Stimulated activated CD8-positive, alpha-beta memory T cell treated with anti-CD3 and anti-CD28 coated beads, Interleukin-2, amount 100 ng/mL, for 48 hours (primary cell): ENCODE results near the gene FBXL3.
"Not testable (repeated sequence)": the region's sequence is repeated elsewhere in the genome, so short reads cannot be mapped to it uniquely, and the experiment has no call there.

ENCODE experiments used
- DNase-seq, 2 donors: peaks; one replicate each; pipeline ENCODE4 v3.0.0-alpha.2; 2020; ENCODE audit warnings: low read depth in 2 of 2

FBXL3 gene

GRCh38 chr13:76983676-76984075, 43.3 kb downstream of the FBXL3 start:
- DNase-seq: no peak

DNA sequence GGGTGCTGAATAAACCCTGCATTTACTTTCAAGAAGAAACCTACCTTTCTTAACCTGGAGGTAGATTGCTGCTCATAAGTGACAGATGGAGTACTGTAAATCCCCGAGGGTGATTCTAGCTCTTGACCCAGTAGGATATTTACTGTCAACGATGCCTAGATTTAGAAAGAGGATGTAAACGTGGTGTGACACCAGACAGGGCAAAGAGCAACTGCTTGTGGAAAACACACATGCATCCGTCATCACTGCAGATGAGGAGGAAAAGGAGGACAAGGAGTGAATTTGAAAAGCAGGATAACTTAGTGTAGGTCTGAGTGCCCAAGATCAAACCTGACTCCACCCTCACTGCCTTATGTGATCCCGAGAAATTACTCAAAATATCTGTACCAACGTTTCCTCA, 44.9 kb downstream of the FBXL3 start:
- DNase-seq: no peak

- peak; percentile 85 to 86 for DNase-seq
Observed at GRCh38 chr13:76980075-76980718, 46.8 kb downstream of the FBXL3 start.

DNA sequence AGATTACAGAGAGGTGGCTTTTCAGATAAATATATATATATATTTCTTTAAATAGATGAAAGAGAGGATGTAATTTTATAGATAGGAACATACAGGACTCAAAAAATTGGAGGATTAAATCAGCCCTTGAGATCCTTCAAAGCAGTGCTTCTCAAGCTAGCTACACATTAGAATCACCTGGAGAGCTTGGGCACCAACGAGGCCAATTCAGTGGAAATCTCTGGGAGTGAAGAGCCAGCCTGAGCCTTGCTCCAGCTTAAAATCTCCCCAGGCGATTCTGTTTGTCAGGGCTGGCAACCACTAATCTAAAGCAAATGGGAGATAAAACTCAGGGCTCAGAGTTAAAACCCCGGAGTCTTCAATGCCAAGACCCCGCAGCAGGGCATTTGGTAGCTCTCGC, 50.0 kb downstream of the FBXL3 start:
- DNase-seq: no peak

DNA sequence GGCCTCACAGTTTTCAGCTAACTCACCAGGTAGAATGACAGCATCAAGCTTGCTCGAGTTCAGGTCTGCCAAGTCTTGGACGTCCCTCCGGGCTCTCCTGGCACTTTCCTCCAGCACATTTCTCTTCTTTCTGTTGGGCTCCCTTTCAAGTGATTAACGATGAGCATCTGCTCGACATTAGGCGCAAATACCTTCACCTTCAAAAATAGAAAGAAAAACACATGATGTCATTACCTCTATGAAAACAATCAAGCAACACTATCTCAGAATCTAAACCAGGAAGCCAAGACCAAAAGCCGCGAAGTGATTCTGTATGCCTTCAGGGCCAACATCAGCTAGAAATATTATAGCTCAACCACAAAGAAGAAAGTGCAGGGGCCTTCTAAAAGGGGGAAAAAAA, 50.5 kb downstream of the FBXL3 start:
- DNase-seq: no peak

GRCh38 chr13:76975863-76976262, 51.1 kb downstream of the FBXL3 start:
- no peak for DNase-seq

- DNase-seq: no peak
Observed at GRCh38 chr13:76974618-76974975, 52.4 kb downstream of the FBXL3 start.

DNA sequence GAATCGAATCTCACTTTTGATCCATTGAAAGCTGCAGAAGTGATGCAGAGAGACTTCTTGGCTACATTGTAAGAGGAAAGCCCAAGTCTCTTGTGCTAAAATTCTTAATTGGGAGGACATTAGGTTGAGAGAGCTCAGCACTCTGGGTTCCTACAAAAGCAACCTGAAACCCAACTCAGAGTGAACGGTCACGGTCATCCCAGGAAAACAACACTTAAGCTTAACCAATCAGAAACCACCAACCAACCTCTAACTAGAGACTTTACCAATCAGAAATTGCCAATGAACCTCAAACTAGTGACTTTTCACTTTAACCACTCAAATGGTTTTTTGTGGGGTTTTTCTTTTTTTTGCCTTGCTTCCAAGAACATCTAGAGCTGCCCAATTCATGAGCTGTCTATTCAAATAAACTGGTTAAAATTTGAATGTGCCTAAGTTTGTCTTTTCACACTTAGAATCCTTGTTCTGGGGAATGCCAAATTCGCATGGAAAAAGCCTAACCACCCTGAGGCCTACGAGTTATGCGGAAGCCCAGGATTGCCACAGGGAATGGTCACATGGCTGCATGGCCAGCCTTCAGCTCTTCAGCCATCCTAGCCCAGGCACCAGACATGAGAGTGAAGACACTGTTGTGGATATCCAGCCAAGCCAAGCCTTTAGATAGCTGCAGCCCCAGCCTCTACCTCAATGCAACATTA, 52.9 kb downstream of the FBXL3 start:
- DNase-seq: no peak

DNA sequence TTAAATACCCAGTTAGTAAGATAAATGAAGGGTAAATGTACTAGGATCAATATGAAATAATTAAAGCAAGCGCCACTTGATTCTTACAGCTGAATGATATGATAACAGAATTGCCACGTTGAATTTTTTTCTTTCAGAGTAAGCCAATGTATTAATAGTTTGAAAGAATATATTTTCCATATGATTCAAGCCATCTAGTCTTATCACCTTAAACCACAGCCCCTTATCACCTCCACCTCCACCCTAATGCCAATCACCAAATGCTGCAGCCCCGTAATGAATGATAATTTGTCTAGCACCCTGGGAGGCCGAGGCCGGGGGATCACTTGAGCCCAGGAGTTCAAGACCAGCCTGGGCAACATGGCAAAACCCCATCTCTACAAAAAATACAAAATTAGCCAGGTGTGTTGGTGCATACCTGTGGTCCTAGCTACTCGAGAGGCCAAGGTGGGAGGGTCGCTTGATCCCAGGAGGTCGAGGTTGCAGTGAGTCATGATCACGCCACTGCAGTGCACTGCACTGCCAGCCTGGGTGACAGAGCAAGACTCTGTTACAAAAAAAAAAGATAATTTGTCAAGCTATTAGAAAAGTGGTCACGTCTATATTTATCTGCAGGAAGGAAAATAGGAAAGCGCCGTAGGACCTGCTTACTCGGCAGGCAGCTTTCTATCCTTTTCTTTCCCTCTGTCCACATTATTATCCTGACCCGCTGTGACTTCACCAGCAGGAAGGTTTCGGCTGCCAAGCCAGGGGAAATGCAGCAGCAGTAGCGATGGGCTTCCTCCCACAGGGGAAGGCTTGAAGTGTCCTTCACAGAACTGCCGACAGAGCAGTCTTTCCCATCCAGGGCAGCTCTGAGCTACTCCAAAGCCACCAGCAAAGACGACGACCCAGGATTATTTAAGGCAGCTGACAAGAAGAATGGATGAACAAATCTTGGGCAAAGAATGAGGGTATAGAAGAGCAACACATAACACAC, 54.8 kb downstream of the FBXL3 start:
- DNase-seq: no peak

- no peak for DNase-seq
Observed at GRCh38 chr13:76971215-76971614, 55.7 kb downstream of the FBXL3 start.

- no peak for DNase-seq
Observed at GRCh38 chr13:76969488-76970365, 57.2 kb downstream of the FBXL3 start.

DNA sequence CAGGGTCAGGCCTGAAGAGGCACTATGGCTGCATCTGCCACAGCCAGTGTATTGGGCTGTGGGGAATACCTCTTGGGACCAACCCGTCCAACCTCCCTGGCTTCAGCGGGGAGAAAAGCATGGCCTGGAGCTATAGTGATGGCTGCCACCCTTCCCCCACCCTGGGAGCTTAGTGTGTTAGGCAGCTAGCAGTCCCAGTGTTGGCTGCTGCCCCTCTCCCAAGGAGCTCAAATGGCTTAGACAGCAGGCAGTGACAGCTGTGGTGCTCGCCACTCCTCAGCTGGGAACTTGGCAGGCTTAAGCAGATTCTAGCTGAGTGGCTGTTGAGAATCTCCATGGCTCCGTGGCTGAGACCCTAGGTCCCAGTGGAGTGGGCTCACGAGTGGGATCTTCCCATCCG, 58.9 kb downstream of the FBXL3 start:
- no peak for DNase-seq

- DNase-seq: no peak
Observed at GRCh38 chr13:76967031-76967430, 59.9 kb downstream of the FBXL3 start.

DNA sequence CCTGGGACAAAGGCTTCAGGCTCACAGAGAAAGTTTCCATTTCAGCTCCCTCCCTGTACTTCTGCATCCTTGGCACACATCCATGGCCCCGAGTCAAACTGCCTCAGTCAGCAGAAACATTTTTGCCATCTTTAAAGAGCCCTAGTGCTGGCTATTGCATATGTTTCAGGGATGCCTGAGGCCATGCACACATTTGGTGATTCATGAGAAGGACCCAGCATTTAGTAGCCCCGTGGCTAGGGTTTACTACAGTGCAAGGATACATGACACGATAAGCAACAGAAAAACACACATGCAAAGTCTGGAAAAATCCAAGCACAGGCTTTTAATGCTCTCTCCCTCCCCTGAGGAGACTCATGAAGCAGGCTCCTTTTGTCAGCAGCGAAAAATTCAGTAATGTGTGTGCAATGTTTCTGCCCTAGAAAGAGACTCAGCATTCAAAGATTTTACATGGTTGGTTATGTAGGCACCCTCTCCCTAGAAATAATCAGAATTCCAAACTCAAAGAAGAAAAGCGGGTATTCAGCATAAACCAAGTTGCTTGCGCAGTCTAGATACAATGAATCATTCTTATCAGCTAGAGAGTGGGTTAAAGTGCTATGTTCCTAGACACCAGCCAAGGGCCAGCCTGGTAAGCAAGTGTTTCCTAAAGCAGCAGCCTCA, 61.1 kb downstream of the FBXL3 start:
- no peak for DNase-seq

- DNase-seq: not testable (repeated sequence)
Observed at GRCh38 chr13:76959734-76960133, 67.2 kb downstream of the FBXL3 start.

DNA sequence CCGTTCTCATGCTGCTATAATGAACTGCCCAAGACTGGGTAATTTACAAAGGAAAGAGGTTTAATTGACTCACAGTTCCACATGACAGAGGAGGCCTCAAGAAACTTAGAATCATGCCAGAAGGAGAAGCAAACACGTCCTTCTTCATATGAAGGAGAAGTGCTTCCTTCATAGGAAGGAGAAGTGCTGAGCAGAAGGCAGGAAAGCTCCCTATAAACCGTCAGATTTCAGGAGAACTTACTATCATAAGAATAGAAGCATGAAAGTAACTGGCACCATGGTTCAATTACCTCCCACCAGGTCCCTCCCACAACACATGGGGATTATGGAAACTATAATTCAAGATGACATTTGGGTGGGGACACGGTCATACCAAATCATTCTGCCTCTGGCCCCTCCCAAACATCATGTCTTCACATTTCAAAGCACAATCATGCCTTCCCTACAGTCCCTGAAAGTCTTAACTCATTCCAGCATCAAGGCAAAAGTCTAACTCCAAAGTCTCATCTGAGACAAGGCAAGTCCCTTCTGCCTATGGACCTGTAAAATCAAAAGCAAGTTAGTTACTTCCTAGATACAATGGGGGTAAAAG, 68.0 kb downstream of the FBXL3 start:
- no peak for DNase-seq

DNA sequence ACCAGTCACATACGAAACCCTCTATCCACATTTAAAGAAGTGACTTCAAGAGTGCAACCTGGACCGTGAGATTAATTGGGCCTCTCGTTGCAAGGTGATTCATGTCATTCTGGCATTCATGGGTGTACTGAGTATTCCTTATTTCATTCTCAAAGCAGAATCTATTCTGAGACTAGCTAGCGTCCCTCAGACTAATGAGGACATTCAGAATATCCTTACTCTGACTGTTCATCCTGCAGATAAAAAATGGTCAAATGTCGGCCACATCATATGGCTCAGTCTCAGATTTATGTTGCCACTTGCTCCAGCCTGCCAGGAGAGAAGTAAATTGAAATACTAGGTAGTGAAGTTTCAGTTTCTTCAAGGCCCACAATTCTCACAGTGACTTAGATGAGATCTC, 71.3 kb downstream of the FBXL3 start:
- no peak for DNase-seq
